Tibial nerve (tissue), 3 donors: ENCODE data around the gene MBOAT1.

Experiments used
- POLR2A ChIP-seq, 2 donors: fragments of 450-650 bp; IDR thresholded peaks; one replicate each; pipeline ENCODE4 v1.6.1; 2017; ENCODE audit warnings: antibody characterized with exemption in 2 of 2, mild to moderate bottlenecking in 2 of 2, moderate library complexity in 2 of 2
- TF ChIP-seq, protein P1 (sequence below), 5 experiments: fragments of 200-600 bp in 3 of 5; fragments of 450-650 bp in 2 of 5; sonication (generic) in 3 of 5; IDR thresholded peaks; one replicate each; pipeline ENCODE4 v1.5.1; 2016 to 2019; ENCODE audit warnings: antibody characterized with exemption in 5 of 5, mild to moderate bottlenecking in 3 of 5, moderate library complexity in 2 of 5

DNA sequence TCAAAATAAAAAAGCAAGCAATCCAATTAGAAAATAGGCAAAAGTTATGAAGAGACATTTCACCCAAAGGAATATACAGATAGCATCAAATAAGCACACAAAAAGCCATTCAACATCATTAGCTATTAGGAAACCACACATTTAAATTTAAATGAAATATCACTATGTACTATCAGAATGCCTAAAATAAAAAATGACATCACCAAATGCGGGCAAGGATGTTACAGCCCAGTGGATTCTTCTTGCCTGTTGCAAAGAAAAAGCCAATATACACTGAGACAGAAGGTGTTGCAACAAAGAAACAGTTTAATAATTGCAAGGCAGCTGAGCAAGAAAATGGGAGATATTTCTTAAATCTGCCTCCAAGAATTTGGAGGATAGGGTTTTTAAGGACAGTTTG is 31.0 kb upstream of the MBOAT1 start:
- TF ChIP-seq, protein P1, sequence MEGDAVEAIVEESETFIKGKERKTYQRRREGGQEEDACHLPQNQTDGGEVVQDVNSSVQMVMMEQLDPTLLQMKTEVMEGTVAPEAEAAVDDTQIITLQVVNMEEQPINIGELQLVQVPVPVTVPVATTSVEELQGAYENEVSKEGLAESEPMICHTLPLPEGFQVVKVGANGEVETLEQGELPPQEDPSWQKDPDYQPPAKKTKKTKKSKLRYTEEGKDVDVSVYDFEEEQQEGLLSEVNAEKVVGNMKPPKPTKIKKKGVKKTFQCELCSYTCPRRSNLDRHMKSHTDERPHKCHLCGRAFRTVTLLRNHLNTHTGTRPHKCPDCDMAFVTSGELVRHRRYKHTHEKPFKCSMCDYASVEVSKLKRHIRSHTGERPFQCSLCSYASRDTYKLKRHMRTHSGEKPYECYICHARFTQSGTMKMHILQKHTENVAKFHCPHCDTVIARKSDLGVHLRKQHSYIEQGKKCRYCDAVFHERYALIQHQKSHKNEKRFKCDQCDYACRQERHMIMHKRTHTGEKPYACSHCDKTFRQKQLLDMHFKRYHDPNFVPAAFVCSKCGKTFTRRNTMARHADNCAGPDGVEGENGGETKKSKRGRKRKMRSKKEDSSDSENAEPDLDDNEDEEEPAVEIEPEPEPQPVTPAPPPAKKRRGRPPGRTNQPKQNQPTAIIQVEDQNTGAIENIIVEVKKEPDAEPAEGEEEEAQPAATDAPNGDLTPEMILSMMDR (IDR thresholded peaks at IDR 0.05), result no peak
- TF ChIP-seq POLR2A (IDR thresholded peaks at IDR 0.05), result no peak
